ENCODE results near the gene PRKCZ.

PRKCZ gene

DNA sequence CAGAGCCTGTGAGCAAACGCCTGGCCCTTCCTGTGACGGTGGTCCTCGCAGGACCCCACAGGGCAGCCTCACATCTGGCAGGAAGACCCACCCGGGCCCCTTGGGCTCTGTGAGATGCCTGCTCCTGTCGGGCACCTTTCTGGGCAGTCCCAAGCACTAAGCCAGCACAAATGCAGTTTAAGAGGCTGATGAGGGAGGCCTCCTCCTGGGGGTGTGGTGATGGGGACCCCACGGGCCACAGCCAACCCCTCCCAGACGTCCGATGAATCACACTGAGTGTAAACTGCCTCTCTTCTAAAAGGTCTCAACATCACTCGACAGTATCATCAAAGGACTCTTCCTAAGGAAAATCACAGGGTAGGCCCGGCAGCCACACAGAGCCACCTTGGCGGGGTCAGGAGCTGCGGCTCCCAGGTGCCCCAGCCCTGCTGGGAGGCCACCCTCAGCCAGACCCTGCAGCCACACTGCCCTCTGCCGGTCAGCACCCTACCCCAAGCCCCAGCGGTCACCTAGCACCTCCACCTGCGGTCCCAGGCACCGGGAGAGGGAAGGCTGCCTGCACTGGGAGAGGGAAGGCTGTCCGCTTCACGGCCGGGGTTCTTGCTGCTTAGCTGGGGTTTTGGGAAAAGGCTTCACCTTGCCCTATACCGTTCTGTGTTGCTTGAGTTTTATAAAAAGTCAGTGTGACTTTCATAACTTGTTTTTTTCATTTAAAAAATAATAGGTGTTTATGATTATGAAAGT lies 3.9 kb upstream of the PRKCZ start:
- DNase-seq, result peak; percentile 58

DNA sequence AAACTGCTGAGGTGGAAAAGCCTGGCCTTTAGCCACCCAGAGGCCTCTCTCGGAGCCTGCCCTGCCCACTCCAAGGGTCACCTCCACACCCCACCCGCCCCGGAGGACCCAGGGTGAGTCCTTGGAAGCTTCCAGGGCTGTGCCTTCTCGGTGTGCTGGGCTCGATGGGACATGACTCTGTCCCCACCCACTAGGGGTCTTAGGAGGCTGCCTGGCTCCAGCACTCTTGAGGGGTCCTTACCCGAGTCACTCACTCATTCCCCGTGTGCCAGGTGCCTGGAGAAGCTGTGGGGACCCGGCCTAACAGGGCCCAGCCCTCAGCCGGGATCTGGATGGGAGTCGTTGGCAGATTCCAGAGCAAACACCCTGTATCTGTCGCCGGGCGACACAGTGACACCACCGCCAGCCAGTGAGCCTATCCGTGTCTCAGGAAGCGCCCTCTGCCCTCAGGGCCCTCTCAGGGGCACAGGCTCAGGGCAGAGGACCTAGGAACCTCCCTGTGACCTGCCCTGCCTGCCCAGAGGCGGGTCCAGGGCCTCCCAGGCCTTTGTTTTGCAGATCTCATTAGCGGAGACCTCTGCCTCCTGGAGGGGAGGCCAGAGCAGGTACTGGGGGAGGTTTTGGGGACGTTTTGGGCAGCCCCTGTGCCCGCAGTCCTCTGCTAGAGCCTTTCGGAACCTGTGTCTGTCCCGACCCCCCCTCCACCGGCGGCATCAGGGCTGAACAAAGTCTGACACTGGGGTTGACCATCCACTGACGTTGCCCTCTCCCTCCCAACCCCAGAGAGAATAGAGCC lies 3.1 kb upstream of the PRKCZ start:
- DNase-seq, result no peak

DNA sequence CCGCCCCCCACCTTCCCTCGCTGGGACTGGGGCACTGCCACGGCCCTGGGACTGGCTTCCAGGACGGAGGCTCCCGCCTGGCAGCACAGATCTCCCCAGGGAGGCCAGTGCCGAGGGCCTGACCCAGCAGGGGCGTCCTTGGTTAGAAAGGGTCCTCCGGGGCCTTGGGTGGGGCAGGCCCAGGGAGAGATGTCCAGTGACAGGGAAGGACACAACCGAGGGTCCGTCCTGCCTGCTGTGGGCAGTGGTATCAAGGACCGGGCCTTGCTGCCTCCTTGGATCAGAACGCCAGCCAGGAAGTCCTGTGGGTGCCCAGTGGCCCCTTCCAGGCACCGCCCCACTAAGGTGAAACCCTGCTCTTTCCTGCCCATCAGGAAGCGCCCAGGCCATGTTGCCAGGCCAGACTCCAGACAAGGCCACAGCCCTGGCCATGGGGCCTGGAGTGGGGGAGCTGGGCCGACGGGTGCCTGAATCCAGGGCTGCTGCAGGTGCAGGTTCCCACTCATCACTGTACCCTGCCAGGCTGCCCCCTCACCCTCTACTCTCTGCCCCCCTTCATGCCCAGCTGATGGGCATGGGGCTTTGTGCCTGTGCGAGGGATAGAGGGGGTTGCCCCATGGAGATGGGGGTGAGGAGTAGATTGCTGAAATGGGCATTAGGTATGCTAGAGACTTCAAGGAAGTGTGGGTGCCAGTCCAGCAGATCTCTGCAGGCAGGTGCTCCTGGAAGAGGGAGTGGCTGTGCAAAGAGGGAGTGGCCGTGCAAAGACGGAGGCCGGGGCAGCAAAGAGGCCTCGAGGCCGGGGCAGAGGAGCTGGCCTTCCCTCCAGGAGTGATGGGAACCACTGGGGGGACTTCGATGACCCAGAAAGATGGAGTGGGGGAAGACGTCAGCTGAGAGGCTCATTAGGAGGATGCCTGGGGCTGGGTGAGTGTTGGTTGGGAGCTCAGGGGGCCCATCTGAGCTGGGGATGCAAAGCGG lies 2.2 kb upstream of the PRKCZ start:
- no peak for DNase-seq

DNA sequence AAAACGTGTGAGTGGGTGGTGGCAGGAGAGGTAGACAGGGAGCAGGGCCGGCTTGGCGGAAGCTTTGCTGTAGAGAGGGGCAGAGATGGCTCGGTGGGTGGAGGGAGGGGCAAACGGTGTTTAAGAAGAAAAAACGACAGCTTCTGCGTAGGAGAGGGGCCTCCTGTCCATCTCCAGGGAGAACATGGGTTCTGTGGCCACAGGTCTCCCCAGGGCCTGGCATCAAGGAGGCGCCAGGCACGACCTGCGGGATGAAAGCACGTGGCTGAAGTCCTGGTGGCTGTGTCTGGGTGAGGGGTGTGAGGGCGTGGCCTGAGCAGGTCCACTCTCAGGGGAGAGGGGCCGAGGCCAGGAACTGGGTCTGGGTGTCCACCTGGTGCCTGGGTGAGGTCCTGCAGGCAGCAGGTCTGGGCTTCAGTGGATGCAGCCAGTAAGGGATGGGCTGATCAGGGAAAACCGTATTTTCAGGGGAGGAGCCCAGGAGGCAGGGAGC lies 940 bp upstream of the PRKCZ start:
- DNase-seq, result no peak

DNA sequence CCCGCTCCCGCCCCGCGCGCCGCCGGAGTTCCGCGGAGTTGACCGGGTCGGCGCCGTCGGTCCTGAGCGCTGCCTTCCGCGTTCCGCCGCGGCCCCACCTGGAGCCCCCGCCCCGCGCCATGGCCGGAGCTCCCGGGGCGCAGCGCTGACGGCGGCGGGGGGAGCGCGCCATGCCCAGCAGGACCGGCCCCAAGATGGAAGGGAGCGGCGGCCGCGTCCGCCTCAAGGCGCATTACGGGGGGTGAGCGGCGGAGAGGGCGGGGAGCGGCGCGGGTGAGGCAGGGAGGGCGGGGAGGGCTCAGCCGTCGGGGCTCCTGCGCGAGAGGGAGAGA lies 216 bp downstream of the PRKCZ start:
- DNase-seq, result no peak

DNA sequence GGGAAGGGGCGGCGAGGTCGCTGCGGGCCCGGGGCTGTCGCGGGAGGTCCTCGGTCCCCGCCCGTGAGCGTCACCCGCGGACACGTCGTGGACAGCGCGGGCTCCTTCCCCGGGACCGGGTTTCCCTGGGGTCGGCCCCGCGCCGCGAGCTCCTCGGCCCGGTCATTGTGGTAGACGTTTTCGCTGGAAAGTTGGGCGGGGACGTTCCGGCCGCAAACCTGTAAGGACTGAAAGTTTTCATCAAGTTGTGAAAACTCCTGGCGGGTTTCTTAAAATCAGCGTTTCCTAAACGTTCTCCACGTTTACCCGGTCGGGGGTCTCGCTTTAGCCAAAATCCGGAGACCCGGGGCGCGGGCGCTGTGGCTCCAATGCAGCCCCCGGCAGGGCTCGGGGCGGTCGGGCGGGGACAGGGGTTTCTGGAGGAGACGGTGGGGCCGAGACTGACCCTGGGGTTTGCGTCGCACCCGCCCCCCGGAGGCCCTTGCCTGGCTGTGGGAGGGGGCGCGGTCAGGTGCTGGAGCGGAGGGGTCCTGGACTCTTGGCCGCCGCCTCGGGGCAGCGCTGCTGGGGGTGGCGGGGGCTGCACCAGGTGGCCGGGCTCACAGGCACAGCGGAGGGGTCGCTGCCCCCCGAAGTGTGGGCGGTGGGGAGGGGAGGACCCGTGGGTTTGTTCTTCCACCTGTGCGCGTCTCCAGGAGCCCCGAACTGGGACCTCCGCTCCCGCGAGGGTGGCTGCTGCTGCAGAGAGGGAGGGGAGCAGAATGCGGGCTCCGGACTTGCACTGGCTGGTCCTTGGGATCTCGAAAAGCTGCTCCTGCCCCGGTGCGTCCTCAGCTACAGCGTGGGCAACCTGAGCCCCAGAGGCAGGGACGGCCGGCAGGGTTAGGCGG lies 827 bp downstream of the PRKCZ start:
- DNase-seq, result no peak

DNA sequence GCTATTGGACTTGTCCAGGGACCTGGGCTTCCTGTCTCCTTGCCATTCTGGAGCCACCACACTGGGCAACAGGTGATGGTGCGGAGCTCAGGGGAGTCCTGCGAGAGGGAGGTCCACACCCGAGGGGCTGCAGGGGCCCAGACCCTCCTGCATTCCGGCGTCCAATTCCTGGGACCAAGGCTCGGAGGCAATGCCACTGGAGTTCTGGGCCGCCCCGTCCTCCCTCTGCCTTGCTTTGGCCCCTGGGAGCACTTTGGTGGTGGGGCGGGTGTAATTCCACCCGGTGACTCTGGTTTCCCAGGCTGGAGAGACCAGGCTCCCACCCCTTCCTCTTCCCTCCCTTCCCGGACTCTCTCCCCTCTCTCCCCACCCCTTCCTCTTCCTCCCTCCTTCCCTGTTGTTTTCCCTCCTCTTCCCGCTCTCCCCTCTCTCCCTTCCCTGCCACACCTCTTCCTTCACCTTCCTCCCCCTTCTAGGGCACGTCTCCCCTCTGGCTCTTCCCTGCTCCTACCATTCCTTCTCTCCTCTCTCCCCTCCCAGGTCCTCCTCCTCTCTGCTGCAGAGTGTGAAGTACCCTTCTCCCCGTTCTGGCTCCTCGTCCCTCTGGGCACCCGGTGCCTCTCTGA lies 2.0 kb downstream of the PRKCZ start:
- no peak for DNase-seq

DNA sequence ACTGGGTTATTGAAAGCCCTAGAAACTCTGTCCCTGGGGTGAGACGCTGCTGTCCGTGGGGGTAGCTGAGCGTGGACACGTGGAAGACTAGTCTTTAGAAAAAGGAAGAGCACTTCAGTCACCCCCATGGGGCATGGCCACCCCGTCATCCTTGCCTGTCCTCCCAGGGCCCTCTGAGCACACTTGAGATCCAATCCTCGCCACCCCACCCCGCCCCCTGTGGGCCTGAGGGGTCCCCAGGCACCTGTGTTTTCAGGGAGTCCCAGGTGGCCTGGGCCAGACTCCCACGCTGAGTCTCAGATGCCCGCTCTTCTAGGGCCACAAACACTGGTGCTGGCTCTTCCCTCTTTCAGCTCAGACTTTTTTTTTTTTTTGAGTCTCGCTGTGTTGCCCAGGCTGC lies 2.5 kb downstream of the PRKCZ start:
- DNase-seq, result no peak

DNA sequence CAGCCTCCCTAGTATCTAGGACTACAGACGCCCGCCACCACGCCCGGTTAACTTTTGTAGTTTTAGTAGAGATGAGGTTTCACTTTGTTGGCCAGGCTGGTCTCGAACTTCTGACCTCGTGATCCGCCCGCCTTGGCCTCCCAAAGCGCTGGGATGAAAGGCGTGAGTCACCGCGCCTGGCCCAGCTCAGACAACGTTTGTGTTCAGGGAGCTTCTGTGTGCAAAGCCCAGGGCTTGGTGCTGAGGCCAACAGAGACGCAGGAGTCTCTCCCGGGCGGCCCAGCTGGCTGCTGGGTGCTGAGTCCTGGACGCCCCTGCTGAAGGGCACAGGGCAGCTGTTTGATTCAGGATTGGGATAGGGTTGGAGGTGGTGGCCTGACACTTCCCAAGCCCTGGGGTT lies 3.0 kb downstream of the PRKCZ start:
- no peak for DNase-seq

DNA sequence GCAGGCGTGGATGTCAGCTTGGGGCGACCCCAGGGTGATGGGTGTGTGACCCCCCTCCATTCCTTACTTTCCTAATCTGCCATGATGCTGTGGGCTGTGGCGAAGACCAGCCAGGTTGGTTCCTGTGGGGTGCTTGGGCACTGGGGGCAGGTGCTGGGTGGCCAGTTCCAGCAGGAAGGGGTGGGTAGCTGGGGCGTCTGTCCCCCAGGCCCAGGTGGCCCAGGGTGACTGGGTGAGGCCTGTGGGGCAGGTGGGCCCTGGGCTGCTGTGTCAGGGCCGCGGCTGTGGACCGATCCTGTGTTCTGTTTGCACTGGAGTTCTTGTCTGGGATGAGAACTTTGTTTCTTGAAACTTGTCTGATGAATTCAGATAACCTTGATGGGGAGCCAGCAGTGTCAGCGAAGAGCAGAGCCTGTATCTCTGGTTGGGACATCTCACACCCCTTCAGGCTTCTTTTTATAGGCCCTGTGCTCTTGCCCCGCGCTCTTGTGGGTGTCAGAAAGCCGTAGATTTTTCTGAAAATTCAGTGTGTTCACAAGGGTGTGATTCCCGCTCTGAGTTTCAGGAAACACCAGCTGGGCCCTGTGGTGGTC lies 3.7 kb downstream of the PRKCZ start:
- no peak for DNase-seq

DNA sequence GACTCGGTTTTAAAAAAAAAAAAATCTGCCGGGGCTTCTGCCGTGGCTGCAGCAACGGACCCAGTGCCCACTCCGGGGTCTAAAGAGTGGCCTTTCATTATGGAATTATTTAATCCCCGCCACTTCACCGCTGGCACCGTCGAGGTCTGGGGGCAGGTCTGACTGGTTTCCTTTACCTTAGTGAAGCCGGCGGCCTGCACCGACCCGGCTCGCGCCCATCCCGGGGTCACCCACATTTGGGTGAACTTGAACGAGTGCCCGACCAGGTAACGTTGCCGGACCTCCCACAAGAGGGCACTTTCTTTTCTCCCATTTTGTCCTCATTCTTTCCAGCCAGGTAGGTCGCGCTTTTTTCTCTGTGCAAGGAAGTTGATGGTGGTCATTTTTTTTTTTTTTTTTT lies 4.3 kb downstream of the PRKCZ start:
- no peak for DNase-seq

DNA sequence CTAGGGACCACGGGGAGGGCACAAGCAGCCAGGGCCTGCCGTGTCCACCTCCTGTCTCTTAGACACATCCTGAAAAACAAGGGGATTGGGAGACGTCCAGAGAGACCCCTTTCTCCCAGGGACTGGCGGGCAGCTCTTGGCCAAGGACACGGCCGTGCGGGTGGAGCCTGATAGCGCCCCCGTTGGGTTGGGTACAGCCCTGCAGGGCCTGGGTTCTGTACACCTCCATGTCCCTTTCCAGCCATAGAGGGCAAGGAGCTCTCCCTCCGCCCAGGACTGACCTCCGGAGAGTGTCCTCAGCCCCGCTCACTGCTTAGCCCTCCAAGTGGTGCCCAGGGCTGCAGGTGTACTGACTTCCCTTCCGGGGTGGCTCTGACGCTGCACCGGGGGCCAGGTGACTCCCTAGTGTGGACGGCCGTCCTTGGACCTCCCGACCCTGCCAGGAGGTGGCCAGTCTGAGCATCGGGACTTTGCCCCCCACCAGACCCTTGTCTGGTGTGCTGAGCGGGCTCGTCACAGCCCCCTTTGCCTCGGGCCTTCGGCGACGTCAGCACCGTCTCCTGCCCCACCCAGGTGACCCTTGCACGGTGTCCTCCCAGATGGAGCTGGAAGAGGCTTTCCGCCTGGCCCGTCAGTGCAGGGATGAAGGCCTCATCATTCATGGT lies 5.8 kb downstream of the PRKCZ start:
- DNase-seq, result no peak

DNA sequence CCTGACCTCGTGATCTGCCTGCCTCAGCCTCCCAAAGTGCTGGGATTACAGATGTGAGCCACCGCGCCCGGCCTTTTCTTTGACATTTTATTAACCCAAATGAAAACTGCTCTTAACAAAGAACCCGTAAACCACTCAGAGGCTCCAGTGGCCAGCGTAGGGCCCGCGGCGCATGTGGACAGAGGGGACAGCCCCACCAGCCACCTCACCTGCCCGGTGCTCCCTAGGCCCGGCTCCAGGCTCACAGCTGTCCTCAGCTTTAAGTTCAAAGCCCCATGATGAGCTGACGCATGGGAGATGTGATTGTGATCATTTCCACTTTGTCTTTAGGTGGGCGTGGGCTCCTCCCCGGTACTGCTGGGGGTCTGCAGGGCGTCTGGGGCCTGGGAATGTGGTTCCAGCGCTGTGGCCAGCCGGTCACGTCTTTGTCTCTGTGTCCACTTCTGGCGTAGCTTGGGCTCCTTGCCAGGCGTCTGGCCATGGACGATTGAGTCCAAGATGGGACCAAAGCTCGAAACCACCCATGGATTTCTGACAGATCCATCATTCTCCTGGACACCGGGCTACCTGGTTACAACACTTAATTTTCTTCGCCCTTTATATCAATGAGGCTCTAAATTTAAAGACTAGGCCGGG lies 6.9 kb downstream of the PRKCZ start:
- DNase-seq, result no peak

DNA sequence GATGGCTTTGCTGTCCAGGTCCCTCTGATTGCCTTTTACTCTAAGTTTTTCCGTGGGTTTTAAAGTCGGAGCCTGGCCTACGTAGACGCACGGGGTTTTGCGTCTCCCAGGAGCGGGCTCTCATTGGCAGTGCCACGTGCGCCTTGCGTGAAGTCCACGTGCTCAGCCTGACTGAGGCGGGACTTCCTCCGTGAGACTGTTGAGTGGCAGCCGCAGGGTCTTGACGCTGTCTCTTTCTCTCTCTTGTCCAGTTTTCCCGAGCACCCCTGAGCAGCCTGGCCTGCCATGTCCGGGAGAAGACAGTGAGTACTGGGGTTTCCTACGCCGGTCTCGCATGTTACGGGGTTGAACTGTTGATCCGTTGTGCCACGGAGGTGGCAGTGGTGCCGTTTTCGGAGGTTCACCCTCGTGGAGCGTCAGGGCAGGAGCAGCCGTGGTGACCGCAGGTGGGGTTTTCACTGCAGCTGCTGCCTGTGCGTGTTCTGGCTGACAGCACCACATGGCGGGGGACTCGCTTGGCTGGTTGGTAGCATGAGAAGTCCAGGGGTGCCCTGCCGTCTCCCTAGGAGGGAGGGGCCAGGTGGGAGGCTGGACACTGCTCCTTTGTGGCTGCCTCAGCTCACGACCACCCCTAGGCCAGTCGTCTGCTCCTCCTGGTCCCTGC lies 9.2 kb downstream of the PRKCZ start:
- DNase-seq, result no peak

DNA sequence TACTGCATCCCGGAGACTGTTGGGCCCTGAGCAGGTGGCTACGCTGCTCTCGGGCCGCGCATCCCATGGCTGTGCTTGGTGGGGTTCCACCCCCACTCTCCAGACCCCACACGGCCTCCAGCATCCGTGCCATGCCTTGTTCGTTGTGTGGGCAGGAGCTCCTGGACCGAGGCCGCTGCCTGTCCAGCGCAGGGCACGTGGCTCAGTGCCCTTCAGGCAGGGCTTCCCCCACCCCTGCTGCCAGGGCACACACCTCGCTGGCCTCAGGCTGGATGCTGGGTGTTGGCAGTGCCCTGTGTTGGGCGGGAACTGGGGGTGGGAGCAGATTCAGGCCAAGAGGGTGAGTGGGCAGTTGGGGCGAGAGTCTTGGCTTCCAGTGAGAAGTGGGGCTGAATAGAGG lies 9.9 kb downstream of the PRKCZ start:
- DNase-seq, result no peak

DNA sequence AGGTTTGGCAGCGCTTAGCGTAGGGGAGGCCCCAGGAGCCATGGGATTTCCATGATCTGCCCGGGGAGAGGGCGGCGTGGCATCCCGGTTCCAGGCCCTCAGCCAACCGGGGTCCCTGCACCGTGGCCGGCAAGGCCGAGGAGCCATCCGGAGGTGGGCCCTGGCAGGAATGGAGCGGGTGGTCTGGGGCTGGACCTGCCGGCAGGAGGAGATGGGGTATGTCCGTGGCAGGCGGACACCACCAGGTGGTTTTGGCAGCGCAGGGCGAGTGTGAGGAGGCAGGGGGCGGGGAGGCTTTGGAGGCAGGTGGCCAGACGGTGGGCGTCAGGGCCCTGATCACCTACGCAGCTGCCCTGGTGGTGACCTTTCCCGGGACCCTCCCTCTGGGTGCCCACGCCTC lies 10.3 kb downstream of the PRKCZ start:
- DNase-seq, result no peak

DNA sequence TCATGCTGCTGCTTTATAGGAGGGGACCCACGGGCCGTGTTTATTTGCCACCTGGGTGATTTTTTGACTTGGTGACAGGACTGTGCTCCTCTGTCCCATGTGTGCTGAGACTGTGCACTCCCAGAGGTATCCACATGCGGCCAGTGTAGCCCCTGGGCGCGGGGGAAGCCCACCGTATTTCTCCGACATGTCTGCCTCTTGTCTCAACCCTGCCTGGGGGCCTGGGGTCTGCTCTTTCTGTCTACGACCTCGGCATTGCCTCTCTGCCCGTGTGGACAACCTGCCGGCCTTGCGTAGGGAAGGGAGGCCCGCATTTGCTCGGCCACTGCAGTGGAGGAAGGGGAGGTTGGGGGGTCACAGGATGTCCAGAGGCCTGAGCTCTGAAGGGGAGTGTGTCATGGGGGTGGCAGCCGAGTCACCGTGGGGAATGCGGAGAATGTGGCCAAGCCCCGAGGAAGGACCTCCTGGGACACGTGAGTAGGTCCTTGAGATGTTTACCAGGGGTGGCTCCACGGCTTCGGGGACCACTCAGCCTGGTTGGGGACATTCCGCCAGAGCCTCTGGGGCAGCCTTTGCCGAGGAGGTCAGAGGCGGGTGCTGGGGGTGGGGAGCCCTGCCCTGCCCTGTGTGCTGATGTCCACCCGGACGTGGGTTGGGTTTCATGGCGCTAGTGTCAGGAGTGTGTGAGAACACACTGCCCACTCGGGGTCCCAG lies 11.0 kb downstream of the PRKCZ start:
- DNase-seq, result no peak

DNA sequence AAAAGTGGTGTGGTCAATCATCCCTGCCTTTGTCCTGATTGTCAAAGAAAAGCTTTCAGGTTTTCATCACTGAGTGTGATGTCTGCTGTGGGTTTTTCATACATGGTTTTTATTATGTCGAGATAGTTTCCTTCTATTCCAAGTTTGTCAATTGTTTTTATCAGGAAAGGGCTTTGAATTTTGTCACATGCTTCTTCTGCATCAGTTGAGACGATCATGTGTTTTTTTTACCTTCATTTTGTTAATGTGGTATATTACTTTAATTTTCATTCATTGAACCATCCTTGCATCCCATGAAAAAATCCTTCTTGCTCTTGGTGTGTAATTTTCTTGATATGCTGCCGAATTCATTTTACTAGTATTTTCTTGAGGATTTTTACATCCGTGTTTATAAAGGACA lies 15.5 kb downstream of the PRKCZ start:
- no peak for DNase-seq

DNA sequence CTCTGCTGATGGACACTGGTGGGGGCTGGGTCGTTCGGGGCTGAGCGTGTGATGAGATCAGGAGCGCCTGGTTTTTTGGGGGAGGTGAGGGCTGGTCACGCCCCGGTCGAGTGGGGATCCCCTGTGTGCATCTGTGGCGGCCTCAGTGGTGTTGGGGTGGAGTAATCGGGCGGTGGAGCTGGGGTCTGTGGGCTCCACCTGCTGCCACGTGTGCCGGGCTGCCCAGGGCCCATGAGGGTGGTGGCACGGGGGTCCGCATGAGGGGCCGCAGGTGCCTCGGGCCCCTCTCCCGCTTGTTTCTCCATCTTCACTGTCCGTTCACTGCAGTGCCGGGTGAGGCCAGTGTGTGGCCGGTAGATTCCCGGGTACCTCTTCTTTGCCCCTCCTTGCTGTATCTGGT lies 17.2 kb downstream of the PRKCZ start:
- DNase-seq, result no peak
